HTERT RPE-1 (cell line): ENCODE measurements around the gene MTMR3.
"Not testable (repeated sequence)": the region's sequence is repeated elsewhere in the genome, so short reads cannot be mapped to it uniquely, and the experiment has no call there.

Experiments used
- in situ Hi-C: fragments of 300-500 bp; cut with MboI; formaldehyde crosslinking; loops from 4 replicates; pipeline ENCODE4 v1.14.3; 2020; ENCODE audit warnings: low sequenced_read_pairs

The MTMR3 gene

GRCh38 chr22:30045901-30046715, 163.1 kb downstream of the MTMR3 start:
- in situ Hi-C loops, result no loop called here

GRCh38 chr22:30046716-30047363, 163.9 kb downstream of the MTMR3 start:
- in situ Hi-C loops, result no loop called here

GRCh38 chr22:30047364-30047738, 164.4 kb downstream of the MTMR3 start:
- in situ Hi-C loops, result no loop called here

GRCh38 chr22:30048681-30049080, 165.7 kb downstream of the MTMR3 start:
- in situ Hi-C loops, result no loop called here

GRCh38 chr22:30054067-30054763, 171.2 kb downstream of the MTMR3 start:
- in situ Hi-C loops, result no loop called here

- in situ Hi-C loops, result no loop called here
These were observed 171.7 kb downstream of the MTMR3 start for GRCh38 chr22:30054764-30055069.

GRCh38 chr22:30056015-30056414, 173.0 kb downstream of the MTMR3 start:
- in situ Hi-C loops, result no loop called here

GRCh38 chr22:30057375-30057774, 174.4 kb downstream of the MTMR3 start:
- in situ Hi-C loops, result no loop called here

GRCh38 chr22:30059346-30060020, 176.5 kb downstream of the MTMR3 start:
- in situ Hi-C loops, result not testable (repeated sequence)

- in situ Hi-C loops, result not testable (repeated sequence)
These were observed 178.1 kb downstream of the MTMR3 start for GRCh38 chr22:30061094-30061493.

GRCh38 chr22:30062259-30062658, 179.3 kb downstream of the MTMR3 start:
- in situ Hi-C loops, result no loop called here

GRCh38 chr22:30062950-30063349, 180.0 kb downstream of the MTMR3 start:
- in situ Hi-C loops, result no loop called here

- in situ Hi-C loops, result no loop called here
These were observed 181.2 kb downstream of the MTMR3 start for GRCh38 chr22:30064172-30064571.

GRCh38 chr22:30073743-30074142, 190.8 kb downstream of the MTMR3 start:
- in situ Hi-C loops, result no loop called here

GRCh38 chr22:30074147-30074546, 191.2 kb downstream of the MTMR3 start:
- in situ Hi-C loops, result no loop called here

GRCh38 chr22:30074994-30075393, 192.0 kb downstream of the MTMR3 start:
- in situ Hi-C loops, result no loop called here

GRCh38 chr22:30077279-30077880, 194.4 kb downstream of the MTMR3 start:
- in situ Hi-C loops, result no loop called here

- in situ Hi-C loops, result no loop called here
These were observed 195.6 kb downstream of the MTMR3 start for GRCh38 chr22:30078320-30079311.

- in situ Hi-C loops, result no loop called here
These were observed 197.1 kb downstream of the MTMR3 start, which contains the start of gene HORMAD2 for GRCh38 chr22:30079952-30080533. TSS of gene HORMAD2 (plus strand) at chr22:30080464. CDS start at chr22:30093953, 13,489 bp downstream.
